GM10248 (cell line): ENCODE measurements around the gene CBR1.
A peak's percentile ranks its signal among the peaks of the same experiment; 100 is the strongest.

Experiments
- CTCF ChIA-PET: fragments of 300-600 bp; sonication (Branson Sonifier 250); formaldehyde crosslinking; extraction: SDS; loops from one replicate; lab custom pipeline; 2021; ENCODE audit warnings: antibody characterized with exemption; lab: Yijun Ruan, JAX
- POLR2A ChIA-PET: fragments of 350-650 bp; sonication (Branson Sonifier 250); formaldehyde crosslinking; extraction: SDS; loops from one replicate; lab custom pipeline; 2020; ENCODE audit warnings: antibody characterized with exemption; lab: Yijun Ruan, JAX
- DNase-seq: peaks from one replicate; pipeline ENCODE4 v3.0.0; 2012; ENCODE audit errors: extremely low spot score
- TF ChIP-seq, protein P1 (sequence below): IDR thresholded peaks from 2 replicates; pipeline ENCODE4 v1.5.1; 2012; ENCODE audit warnings: mild to moderate bottlenecking, low read depth; ENCODE audit errors: extremely low read depth, missing control alignments, control extremely low read depth

The CBR1 gene

DNA sequence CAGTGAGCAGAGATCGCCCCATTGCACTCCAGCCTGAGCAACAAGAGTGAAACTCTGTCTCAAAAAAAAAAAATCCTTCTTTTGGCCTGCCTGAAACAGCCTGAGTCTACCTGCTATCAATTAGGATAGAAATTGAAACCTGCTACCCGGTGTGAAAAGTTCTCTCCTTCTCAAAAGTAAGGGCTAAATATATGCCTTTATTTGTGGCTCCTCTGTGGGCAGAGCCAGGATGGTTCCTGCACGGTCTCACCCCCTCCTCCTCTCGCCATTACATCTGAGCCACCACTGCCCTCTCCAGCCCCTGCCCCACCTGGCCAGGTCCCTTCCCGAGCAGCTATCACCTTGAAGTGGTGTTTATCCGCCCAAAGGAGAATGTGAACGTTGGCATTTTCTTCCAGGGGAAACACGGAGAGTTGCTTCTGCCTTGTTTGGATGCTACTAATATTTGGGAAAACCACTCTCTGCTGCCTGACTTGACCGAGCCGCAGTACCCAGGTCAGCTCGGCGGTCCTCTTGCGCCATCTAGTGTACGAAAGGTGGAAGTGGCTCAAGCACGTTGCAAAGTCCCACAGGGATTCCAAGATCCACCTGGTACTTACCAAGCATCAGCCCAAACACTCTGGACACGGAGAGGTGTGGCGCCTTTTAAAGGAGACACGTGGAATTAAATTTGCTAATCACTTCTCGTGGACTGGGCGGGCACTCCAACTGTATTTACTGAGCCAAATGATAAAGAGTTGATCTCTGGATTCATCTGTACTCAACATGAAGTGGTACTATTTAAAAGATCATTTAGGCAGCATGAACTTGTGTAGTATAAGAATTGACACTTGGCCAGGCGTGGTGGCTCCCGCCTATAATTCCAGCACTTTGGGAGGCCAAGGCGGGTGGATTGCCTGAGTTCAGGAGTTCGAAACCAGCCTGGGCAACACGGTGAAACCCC is 41.4 kb upstream of the CBR1 start:
- POLR2A ChIA-PET: no interaction called here
- TF ChIP-seq, protein P1, sequence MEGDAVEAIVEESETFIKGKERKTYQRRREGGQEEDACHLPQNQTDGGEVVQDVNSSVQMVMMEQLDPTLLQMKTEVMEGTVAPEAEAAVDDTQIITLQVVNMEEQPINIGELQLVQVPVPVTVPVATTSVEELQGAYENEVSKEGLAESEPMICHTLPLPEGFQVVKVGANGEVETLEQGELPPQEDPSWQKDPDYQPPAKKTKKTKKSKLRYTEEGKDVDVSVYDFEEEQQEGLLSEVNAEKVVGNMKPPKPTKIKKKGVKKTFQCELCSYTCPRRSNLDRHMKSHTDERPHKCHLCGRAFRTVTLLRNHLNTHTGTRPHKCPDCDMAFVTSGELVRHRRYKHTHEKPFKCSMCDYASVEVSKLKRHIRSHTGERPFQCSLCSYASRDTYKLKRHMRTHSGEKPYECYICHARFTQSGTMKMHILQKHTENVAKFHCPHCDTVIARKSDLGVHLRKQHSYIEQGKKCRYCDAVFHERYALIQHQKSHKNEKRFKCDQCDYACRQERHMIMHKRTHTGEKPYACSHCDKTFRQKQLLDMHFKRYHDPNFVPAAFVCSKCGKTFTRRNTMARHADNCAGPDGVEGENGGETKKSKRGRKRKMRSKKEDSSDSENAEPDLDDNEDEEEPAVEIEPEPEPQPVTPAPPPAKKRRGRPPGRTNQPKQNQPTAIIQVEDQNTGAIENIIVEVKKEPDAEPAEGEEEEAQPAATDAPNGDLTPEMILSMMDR: peak; percentile 96
- CTCF ChIA-PET: interaction anchor here (0.6 to 3.6 kb wide), 27 partner anchors 9 to 1666 kb away, joined by 3 to 23 read pairs (median 3); partner anchors contain the start of gene SETD4
- DNase-seq: peak; percentile 83

DNA sequence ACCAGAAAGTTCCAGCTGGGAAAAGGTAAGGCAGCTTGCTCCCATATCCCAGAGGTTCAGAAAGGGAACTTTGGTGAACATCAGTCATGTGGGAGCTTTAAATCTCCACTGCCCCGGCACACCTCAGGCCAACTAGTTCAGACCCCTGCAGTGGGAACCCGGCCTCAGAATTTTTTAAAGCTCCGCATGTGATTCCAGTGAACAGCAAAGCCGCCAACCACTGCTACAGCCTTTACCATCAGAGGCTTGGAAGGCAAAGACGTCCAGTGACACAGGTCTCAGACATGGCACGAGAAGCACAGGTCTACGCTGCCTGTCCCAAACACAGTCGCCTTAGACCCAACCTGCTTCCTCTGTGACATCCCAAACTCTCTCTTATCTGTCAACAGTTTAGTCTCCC is 40.5 kb upstream of the CBR1 start:
- ChIA-PET CTCF (interaction anchor here (0.6 to 3.6 kb wide), 10 partner anchors 11 to 1337 kb away, joined by 3 to 23 read pairs (median 4); partner anchors contain the start of gene SETD4), POLR2A (no interaction called here)
- no peak for DNase-seq
- TF ChIP-seq, protein P1: no peak

DNA sequence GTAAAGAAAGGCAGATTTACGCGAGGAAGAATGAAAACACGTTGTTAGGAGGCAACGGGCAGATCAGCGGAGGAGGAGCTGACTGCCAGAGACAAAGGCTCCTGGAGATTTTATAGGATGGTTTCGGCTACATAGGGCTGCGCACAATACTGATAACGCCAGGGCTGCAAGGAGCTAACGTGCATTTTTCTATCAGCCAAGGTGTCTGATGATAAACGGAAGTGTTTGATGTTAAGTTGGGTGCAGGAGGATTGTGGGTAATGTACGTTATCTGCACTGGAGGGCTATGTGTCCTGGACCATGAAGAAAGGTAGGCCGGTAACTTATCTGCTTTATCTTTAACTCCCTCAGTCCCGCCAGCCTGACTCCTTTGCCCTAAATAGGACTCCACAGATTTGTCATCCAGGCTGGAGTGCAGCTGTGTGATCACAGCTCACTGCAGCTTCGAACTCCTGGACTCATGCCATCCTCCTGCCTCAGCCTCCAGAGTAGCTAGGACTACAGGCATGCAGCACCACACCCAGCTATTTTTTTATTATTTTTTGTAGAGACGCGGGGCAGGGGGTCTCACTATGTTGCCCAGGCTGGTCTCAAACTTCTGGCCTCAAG is 39.1 kb upstream of the CBR1 start:
- ChIA-PET POLR2A (no interaction called here), CTCF (interaction anchor here (0.9 to 1.3 kb wide), 4 partner anchors 10 to 1285 kb away, joined by 3 to 6 read pairs (median 4); no protein-coding TSS in a partner anchor)
- TF ChIP-seq, protein P1: no peak
- DNase-seq: no peak

DNA sequence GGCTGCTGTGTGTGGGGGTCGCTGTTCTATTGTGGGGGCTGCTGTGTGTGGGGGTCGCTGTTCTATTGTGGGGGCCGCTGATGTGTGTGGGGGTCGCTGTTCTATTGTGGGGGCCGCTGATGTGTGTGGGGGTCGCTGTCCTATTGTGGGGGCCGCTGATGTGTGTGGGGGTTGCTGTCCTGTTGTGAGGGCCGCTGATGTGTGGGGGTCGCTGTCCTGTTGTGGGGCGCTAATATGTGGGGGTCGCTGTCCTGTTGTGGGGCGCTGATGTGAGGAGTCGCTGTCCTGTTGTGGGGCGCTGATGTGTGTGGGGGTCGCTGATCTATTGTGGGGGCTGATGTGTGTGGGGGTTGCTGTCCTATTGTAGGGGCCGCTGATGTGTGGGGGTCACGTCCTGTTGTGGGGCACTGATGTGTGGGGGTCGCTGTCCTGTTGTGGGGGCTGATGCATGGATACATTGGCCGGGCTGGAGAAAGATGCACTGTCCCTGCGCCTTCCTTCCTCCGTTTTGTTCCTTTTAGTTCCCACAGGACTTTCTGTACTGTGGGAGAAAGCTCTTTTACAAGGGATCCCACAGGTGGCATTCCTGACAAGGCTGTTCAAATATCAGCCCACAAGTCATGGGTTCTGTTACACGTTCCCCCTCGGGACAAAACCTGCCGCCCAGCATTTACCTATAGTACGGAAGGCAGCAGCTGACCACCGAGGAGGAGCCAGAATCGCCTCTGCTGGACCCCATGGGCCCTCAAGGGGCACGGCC is 37.0 kb upstream of the CBR1 start:
- CTCF ChIA-PET: interaction anchor here (2.1 kb wide), 1 partner anchor 8 kb away, joined by 7 read pairs; no protein-coding TSS in a partner anchor
- TF ChIP-seq, protein P1: no peak
- POLR2A ChIA-PET: no interaction called here
- no peak for DNase-seq

DNA sequence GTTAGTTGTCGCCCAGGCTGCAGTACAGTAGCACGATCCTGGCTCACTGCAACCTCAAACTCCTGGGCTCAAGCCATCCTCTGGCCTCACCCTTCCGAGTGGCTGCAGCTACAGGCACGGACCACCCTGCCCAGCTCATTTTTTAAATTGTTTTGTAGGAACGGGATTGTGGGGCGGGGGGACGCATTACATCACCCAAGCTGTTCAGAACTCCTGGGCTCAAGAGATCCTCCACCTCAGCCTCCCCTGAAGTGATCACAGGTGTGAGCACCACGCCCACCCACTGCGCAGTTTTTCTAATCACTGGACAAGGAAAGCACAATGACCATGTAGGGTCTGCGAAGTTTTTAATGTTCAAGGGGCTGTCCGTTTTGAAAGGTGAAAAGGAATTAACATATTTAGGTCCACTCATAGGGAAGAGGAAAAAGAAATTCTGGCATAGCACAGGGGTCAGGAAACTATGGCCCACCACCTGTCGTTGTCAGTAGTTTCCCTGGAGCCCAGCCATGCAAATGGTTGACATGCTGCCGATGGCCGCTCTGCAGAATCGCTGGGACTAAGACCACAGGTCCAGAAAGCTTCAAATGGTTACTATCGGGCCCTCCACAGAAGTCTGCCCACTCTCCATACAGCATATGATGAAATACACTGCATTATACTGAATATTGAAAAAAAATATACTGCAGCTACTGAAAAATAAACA is 35.5 kb upstream of the CBR1 start:
- ChIA-PET CTCF (interaction anchor here (2.1 kb wide), 1 partner anchor 10 kb away, joined by 7 read pairs; no protein-coding TSS in a partner anchor), POLR2A (no interaction called here)
- TF ChIP-seq, protein P1: no peak
- DNase-seq: no peak
